Fibroblast of lung (primary cell): ENCODE measurements around the gene ZNF792. TPM values are rescaled to one million over a fixed set of nuclear protein-coding genes. Genes with fewer than 3 reads are reported as not detected.
"Not testable (repeated sequence)": the region's sequence is repeated elsewhere in the genome, so short reads cannot be mapped to it uniquely, and the experiment has no call there.

Source experiments
- DNase-seq, 2 donors: peaks; one replicate each; pipeline versions ENCODE4 v3.0.0 to v3.0.0-alpha.2; 2010; ENCODE audit warnings: low read depth in 2 of 2
- H2AFZ ChIP-seq: 2 replicates; pipeline ENCODE4 v1.5.1; 2012; ENCODE audit warnings: low read length, control low read depth, inconsistent platforms
- H3K27ac ChIP-seq: 2 replicates; pipeline ENCODE4 v1.5.1; 2011; ENCODE audit warnings: low read length, control low read depth; ENCODE audit not compliant: insufficient read depth
- H3K27me3 ChIP-seq: 2 replicates; pipeline ENCODE4 v1.5.1; 2011; ENCODE audit warnings: mild to moderate bottlenecking, low read length; ENCODE audit not compliant: control insufficient read depth, insufficient read depth
- H3K36me3 ChIP-seq: 2 replicates; pipeline ENCODE4 v1.5.1; 2011; ENCODE audit warnings: low read length; ENCODE audit not compliant: control insufficient read depth, insufficient read depth
- H3K4me1 ChIP-seq: 2 replicates; pipeline ENCODE4 v1.5.1; 2011; ENCODE audit warnings: low read length; ENCODE audit not compliant: control insufficient read depth, insufficient read depth; ENCODE audit errors: extremely low read depth
- H3K4me2 ChIP-seq: 2 replicates; pipeline ENCODE4 v1.5.1; 2011; ENCODE audit warnings: low read length, control low read depth; ENCODE audit not compliant: insufficient read depth; ENCODE audit errors: extremely low read depth
- H3K4me3 ChIP-seq, 4 experiments: fragments of 200-600 bp in 1 of 4; sonication (generic) in 1 of 4; replicated peaks in 1 of 4; 2 replicates each; pipeline ENCODE4 v1.5.1; 2011 to 2016; ENCODE audit warnings: low read length in 4 of 4, low read depth in 3 of 4, mild to moderate bottlenecking in 3 of 4, control low read depth in 2 of 4, inconsistent platforms in 1 of 4, mixed read lengths in 1 of 4; ENCODE audit not compliant: insufficient read depth in 1 of 4; ENCODE audit errors: control extremely low read depth in 1 of 4
- H3K79me2 ChIP-seq: 2 replicates; pipeline ENCODE4 v1.5.1; 2012; ENCODE audit warnings: mild to moderate bottlenecking, low read length, inconsistent platforms; ENCODE audit not compliant: control insufficient read depth, insufficient read depth
- H3K9ac ChIP-seq: 2 replicates; pipeline ENCODE4 v1.5.1; 2011; ENCODE audit warnings: mild to moderate bottlenecking, low read length, control low read depth; ENCODE audit not compliant: insufficient read depth
- H3K9me3 ChIP-seq: 2 replicates; pipeline ENCODE4 v1.5.1; 2012; ENCODE audit warnings: low read depth, low read length; ENCODE audit not compliant: control insufficient read depth, insufficient read depth
- H4K20me1 ChIP-seq: 2 replicates; pipeline ENCODE4 v1.5.1; 2011; ENCODE audit warnings: low read length; ENCODE audit not compliant: control insufficient read depth, insufficient read depth; ENCODE audit errors: extremely low read depth
- CTCF ChIP-seq, 2 donors: IDR thresholded peaks in 1 of 2; conservative IDR thresholded peaks in 1 of 2; 1 replicate in 1 of 2; 2 replicates in 1 of 2; pipeline ENCODE4 v1.5.1; 2011 to 2012; ENCODE audit warnings: low read length in 2 of 2, control low read depth in 1 of 2, inconsistent platforms in 1 of 2, low read depth in 1 of 2, mild to moderate bottlenecking in 1 of 2
- EZH2 ChIP-seq: IDR thresholded peaks from 2 replicates; pipeline ENCODE4 v1.5.1; 2012; ENCODE audit warnings: low read length, control low read depth, mild to moderate bottlenecking; ENCODE audit errors: missing control alignments
- polyA plus RNA-seq, 2 donors: library from polyadenylated mRNA; depleted of rRNA in 1 of 2; stranded (reverse) in 1 of 2; unstranded in 1 of 2; fragments of >200 nt; gene quantifications; 2 replicates each; pipeline ENCODE4 v1.2.1, GENCODE V29; 2011 to 2012; ENCODE audit warnings: missing spikeins in 1 of 2
- total RNA-seq: library from RNA; depleted of rRNA; stranded (reverse); fragments of >200 nt; gene quantifications from 2 replicates; pipeline ENCODE4 v1.2.1, GENCODE V29; 2014

The ZNF792 gene
- total and polyA plus RNA-seq, 2 donors (not counting 1 experiment from before 2014, with no cell fraction given): 1.7 to 5.0 TPM

GRCh38 chr19:35009424-35010415, 45.7 kb upstream of the ZNF792 start:
- Histone ChIP-seq H3K9me3 (no peaks in the 10 kb centered on the region), H3K9ac (no peak overlapping the region)

GRCh38 chr19:35008891-35009341, 44.9 kb upstream of the ZNF792 start:
- Histone ChIP-seq H2AFZ (no peak overlapping the region), H3K4me2 (no peak overlapping the region), H3K9ac (no peak overlapping the region), H3K4me1 (peaks cover 2% of the 10 kb centered on the region), H3K9me3 (no peaks in the 10 kb centered on the region), H3K27me3 (no peaks in the 10 kb centered on the region), H3K36me3 (peaks cover 27% of the 10 kb centered on the region), H4K20me1 (no peaks in the 10 kb centered on the region), H3K27ac (no peak overlapping the region), H3K79me2 (peaks cover 19% of the 10 kb centered on the region), H3K4me3 (no peak overlapping the region)
- TF ChIP-seq EZH2: no peak
- TF ChIP-seq CTCF (conservative IDR thresholded peaks at IDR 0.05 in 1 of 2, IDR thresholded peaks at IDR 0.05 in 1 of 2; ENCODE audit: low read depth in 1 of 2, low read length in 2 of 2): no peak
- no peak for DNase-seq

More at GRCh38 chr19:35009424-35010415, 45.7 kb upstream of the ZNF792 start:
- Histone ChIP-seq H3K27me3 (no peaks in the 10 kb centered on the region), H3K36me3 (peaks cover 30% of the 10 kb centered on the region), H3K27ac (no peak overlapping the region), H3K4me1 (peaks cover 2% of the 10 kb centered on the region), H2AFZ (no peak overlapping the region), H4K20me1 (no peaks in the 10 kb centered on the region), H3K4me3 (no peak overlapping the region), H3K79me2 (peaks cover 12% of the 10 kb centered on the region), H3K4me2 (no peak overlapping the region)
- TF ChIP-seq CTCF (conservative IDR thresholded peaks at IDR 0.05 in 1 of 2, IDR thresholded peaks at IDR 0.05 in 1 of 2; ENCODE audit: low read depth in 1 of 2, low read length in 2 of 2): no peak
- TF ChIP-seq EZH2: no peak
- DNase-seq: no peak

GRCh38 chr19:35007427-35007826, 43.4 kb upstream of the ZNF792 start:
- not testable (repeated sequence) for DNase-seq, H3K27me3 ChIP-seq, H3K4me3 ChIP-seq, H3K9ac ChIP-seq, H4K20me1 ChIP-seq, H2AFZ ChIP-seq, H3K4me1 ChIP-seq, H3K27ac ChIP-seq, H3K9me3 ChIP-seq, H3K4me2 ChIP-seq
- peaks cover 31% of the 10 kb centered on the region for H3K79me2 ChIP-seq
- H3K36me3 ChIP-seq: peaks cover 21% of the 10 kb centered on the region
